ENCODE data around the gene PGLYRP4.
A peak's percentile ranks its signal among the peaks of the same experiment; 100 is the strongest.
"Not testable (repeated sequence)": the region's sequence is repeated elsewhere in the genome, so short reads cannot be mapped to it uniquely, and the experiment has no call there.

The PGLYRP4 gene

DNA sequence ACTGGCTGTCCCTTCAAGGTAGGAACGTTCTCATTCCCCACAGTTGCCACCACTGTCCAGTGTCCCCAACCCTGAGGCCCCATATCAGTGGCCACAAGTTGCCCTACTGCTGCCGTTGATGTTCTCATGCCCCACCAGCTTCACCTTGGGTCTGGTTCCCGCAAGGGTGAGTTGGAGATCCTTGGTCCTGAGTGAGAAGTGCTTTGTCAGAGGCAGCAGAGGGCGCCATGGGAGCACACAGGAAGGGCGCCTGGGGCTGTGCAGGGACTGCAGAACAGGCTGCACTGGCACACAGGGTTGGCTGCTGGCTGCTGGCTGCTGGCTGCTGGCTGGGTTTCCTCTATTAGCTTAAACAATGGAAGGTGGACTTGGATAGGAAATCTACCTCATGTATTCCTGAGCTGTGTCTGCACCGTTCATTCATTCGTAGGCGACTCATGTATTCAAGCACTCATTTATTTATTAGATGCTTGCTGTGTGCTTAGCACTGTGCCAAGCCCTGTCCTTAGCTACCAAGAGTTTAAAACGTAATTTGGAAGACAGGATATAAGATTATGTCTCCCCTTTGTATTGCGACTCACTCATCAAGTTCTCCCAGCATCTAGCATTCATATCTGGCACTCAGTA, 6.9 kb upstream of the PGLYRP4 start:
- no peak for DNase-seq

DNA sequence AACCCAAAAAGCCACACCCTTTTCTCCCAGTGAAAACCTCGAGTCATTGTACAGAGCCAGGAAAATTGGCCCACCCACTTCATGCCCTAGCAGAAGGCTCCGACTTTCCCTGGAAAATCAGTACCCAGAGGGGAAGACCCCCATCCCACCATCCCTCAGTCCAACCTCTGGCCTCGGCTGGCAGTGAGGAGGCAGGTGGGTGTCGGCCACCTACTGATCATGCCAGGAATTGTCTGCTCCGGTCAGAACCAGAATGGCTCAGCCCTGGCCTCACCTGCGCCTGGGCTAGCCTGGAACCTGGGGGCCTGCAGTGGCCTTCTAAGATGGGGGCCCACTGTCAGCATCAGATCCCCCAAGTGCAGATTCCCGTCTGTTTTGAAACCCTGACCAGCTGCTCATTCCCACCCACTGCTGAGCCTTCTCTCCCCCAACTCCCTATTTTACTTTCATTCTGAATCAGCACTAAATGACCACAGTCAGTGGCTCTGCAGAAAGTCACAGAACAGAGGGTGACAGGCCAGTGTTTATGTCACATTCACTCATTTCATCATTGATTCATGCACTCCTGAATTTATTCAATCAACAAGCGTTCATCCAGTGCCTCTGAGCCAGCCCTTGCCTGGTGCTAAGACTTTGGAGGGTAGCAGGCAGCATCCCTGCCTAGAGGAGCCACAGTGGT, 6.0 kb upstream of the PGLYRP4 start:
- DNase-seq = no peak

DNA sequence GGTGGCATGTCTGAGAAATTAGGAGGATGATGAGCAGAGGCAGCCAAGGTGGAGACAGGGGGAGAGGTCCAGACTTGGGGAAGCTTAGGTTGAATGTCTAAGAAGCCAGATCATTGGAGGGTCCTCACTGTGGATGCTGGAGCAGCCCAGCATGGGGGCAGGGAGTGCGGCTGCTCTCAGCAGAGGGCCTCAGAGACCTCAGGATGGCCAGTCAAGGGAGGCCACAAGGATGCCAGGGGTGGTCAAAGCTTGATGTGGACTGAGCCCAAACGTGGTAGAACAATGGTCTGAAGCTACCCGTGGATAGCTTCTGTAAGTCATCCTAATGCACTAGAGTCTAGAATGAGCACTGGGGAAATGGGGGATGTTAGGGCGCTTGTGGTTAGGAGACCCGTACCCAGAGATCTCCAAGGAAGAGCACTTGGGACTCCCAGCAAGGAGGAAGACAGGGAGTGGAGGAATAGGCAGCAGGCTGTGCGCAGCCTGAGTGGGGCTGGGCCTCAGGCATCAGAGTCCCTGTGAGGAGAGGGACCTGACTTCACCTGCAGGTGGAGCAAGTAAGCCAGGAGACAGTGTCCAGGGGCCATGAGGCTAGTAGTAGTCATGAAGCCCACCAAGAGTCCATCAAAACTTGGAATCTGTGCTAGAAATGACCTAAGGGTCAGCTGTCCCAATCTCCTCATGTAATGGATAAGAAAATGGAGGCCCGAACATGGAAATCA, 4.7 kb upstream of the PGLYRP4 start:
- no peak for DNase-seq

DNA sequence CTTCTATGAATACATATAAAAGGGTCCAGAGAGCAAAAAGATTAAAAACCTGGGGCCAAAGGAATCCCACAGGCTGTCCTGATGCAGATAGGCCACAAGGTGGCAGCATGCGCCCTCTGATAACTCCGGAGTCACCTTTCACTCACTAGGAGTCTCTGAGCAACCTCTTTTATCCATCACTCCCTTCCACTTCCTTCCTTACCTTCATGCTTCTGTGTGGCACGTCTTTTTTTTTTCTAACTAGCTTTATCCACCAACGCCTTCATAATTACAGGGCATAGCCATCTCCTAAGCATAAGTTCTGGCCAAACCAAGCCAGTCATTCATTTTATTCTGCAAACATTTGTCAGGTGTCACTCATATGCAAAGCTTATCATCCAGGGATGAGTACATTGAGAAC, 3.9 kb upstream of the PGLYRP4 start:
- peak in 3 of 4 experiments; percentile 11 to 46 (median 14) for DNase-seq

DNA sequence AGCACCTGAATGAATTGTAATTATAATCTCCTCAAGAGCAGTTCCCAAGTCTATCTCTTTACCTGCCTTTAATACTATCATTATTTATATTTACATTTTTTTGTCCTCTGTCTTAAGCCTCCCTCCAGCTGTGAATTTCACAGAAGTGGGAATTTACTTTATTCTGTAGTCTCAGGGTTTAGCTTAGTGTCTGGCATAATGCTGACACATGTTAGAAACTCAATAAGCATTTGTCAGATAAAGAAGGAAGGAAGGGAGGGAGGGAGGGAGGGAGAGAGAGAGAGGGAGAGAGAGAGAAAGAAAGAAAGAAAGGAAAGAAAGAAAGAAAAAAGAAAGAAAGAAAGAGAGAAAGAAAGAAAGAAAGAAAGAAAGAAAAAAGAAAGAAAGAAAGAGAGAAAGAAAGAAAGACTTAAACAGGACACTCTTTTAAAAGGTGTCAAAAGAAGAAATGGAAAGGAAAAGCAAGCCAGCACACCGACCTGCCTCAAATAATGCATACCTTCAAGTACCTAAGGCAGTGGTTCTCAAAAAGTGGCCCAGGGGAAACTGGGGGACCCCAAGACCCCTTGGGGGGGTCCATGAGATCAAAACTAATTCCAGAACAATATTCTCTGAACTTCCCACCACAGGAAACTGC, 1.8 kb upstream of the PGLYRP4 start:
- no peak for DNase-seq

DNA sequence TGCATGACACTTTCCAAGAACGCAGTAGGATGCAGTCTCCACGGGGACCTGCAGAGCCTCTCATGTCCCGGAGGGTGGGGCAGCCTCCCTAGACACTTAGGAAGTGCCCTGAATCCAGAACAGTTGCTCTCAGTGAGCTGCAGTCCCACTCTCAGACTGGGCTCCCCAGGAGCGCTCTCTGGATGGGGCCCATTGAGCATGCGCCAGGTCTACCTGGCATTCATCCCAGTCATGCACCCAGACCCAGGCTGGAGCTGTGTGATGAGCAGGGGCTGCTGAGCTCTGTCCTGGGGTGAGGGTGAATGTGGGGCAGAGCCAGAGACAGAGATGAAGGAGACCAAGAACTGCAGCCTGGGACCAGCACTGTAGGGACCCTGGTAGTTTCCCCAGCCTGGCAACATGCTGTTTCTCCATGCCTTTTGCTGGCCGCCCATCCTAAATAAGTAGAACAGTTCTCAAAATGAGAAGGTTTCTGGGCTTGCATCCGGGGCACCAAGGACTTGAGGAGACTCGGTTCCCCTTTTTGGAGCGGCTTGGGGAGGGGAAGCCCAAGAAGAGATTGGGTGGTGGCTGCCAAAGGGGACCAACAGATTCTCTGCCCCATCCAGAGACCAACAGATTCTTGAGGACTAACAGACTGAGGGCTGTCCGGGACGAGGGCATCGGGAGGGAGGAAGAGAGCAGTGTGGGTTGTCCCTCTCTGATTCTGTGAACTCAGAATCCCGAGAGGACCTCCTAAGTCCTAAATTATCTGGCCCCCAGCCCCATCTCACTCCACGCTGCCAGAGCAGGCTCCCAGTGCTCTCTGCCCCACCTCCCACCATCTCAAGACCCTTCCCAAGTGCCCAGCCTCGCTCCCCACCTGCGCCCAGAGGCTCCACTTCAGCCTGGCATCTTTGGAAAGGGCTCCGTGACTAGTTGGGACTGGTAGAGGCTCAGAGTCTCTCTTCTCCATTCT, 1.0 kb upstream of the PGLYRP4 start:
- no peak for DNase-seq

DNA sequence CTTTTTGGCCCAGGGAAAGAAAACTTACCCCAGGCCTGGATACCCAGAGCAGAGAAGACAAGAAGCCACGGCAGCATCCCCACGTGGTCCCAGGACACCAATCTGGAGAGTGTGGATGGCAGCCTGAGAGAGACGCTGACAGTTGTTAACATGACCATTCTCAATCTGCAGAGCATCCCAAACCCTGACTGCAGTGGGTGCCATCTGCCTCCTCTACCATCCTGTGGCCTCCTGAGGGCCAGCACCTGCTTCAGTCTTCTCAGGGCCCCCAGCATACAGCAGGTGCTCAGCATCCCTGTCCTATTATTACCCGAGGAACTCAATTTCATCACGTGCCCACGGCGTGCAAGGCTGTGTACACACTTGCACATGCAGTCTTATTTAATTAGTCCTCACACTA, 785 bp downstream of the PGLYRP4 start:
- no peak for DNase-seq

DNA sequence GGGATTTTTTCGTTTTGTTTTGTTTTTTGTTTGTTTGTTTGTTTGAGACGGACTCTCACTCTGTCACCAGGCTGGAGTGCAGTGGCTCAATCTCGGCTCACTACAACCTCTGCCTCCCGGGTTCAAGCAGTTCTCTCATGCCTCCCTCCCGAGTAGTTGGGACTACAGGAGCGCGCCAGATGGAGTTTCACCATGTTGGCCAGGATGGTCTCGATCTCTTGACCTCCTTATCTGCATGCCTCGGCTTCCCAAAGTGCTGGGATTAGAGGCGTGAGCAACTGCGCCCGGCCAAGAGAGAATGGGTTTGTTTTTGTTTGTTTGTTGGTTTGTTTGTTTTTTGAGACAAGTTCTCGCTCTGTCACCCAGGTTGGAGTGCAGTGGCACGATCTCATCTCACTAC, 1.6 kb downstream of the PGLYRP4 start:
- DNase-seq = not testable (repeated sequence)

DNA sequence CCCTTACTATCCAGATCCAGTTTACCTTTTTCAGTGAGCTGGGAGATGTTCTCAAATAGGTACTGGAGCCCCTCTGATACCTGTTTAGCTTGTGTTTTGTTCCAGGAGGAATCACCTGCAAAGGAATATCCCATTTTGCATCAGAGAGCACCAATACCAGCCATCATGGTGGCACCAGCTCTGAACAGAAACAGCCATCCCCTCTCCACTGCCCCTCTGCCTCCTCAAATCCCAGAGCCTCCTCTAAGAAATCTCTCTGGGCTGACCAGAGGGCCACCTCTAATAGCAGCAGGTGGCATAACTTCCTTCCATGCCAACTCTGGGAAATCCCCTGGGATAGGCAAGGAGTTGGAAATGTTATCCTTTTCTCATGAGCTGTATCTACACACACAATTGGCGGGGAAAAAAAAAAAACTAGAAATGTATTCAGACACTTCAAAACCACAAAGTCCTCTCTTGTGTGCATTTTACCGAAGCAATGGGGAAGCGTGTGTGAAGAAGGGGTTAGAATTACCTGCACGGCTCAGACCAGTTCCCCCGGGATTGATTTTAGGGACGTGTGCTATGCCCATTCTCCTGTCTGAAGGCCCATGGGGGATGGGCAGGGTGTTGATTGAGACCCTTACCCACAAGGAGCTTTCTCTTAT, 2.4 kb downstream of the PGLYRP4 start:
- no peak for DNase-seq

DNA sequence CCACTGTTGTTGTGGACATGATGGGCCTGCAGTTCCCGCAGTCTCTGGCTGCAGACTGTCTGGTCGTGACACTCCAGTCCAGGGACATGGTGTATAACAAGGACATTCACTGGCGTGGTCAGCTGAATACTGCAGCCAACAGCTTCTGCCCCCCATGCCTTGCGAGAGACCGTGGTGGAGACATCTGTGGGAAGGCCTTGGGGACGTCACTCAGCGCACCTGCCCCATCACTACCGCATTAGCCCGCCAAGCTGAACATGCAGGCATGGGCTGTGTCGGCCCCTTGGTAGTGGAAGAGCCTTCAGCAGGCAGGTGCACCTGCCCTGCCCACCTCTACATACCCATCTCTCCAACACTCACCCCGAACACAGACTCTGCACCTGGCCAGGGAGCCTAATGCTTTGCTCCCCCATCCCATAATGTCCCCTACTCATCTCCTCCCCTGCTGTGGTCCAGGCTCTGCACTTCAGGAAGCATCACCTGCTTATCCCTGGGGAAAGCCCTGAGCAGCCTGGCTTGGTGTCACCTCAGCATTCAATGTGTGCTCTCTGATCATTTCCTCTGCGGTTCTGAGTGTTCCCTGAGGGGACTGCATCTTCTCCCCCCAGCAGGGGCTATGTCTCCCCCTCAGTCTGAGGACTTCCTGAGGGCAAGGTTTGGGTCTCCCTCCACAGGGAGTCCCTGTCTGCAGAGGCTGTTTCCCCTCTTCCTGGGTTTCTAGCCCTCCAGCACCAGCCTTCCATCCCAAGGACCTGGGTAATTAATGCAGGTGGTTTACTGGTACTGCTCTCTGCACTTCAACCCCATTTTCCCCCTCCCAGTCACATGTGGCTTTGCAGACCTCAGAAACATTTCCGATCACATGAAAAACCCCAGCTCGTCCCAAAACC, 3.2 kb downstream of the PGLYRP4 start:
- no peak for DNase-seq

DNA sequence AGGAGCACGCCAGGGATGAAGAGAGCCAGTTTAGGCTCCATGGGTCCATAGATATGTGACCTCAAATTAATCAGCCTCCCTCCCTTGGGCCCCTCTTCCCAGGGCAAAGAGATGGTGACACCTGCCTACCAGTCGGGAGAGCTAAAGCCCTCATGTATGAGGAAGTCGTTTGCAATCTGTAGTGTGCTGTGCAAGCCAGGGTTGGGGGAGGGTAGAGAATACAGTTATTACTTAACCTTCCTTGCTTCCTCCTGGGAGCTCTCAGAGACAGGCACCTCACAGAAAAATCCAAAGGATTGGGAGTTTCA, 4.0 kb downstream of the PGLYRP4 start:
- DNase-seq = no peak

DNA sequence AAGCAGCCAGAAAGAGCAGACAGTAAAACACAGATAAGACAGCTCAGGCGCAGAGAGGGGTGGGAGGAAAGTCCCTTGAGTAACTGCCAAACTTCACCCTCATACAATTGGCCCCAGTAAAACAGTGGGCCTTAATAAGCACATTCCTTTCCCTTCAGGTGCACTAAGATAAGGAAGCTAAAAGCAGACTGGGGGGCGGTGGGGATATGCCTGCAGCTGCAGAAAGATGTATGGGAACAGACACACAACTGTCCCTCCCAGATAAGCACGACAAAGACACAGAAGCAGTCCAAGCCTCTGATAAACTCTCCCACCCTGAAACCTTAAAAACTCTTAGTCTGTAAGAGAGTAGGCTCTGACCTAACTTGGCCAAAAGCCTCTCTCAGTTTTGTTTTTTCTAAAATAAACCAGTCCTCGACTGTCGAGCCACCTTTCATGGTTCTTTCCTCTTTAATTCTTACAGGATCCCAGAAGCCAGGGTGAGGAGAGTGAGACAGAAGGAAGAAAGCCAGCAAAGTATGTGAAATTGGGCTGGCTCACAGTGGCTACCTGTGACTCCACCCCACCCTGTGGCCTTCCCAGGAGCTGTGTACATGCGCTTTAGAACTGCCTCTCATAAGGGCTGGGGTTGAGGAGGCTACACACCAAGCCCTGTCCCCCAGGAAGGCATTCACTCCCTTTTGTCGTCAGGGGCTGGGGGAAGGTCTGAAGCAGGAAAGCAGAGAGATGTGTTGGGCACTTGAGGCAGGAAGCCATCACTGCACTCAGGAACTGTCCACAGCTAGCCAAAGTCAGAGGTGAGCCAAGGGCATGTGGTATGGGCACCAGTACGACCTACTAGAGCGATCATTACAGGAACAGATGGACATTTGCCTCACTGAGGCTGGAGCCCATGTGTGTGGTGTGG, 4.6 kb downstream of the PGLYRP4 start:
- no peak for DNase-seq

DNA sequence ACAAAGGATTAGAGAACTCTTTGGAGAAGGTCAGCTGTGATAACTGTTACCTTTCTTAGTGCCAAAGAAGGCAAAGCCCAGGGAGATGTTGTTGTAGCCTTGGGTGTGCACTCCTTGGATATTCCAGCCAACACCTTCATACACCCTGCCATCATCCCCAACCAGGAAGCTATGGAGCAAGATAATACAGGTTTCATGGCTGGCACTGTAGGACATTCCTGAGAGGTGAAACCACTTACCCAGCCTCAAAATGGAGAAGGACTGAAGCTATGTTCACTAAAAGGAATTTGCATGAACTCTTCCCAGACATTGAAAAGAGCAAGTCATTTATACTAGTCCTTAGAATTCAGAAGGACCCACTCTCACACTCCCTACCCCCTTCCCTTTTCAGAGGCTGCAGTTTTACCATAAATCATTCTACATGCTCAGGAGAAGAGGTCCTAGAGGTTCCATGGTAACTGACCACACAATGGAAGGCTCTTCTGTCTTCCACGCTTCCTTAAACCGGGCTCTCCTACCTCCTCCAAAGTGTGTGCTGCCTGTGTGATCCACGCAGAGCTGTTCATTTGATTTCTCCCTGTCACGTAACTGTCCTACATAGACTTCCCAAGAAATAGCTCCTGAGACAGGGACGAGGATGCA, 5.5 kb downstream of the PGLYRP4 start:
- DNase-seq = no peak

DNA sequence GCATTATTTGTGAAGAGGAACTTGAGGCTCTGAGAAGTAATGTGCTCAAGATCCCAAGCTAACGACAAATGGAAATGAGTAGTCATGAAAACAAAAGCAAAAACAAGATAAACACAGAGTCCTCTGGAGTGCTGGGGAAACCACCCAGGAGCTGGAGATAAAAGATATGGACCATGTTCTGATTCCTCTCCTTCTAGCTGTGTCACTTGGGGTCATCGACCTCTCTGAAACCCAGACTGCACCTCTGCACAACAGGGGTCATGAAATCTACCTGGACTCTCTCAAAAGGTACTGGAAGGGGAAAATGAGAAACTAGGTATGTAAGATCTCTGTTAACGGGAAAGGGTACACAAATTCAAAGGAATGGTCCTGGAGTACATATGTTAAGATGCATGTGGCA, 6.5 kb downstream of the PGLYRP4 start:
- no peak for DNase-seq

DNA sequence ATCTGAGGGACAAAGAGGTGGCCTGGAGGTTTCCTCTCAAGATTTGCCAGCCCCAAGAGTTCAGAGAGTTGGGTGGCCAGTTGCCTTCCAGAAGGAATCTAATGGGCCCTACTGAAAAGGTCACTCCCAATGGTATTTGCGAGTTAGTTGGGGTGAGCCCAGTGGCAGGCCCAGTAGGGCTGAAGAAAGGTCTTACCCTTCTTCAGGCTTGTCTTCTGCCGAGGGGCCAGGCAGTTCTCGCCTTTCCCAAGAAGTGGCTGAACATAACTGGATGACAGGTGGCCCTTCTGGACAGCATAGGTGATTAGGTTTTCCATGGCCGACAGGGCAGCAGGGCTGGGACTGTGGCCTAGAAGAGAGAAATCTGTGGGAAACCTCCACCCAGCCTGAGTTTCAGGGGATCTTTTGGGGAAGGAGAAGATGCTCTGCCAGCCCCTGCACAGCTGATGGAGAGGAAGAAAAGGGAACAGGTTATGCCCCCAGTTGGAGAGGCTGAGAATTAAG, 7.2 kb downstream of the PGLYRP4 start:
- DNase-seq = no peak

DNA sequence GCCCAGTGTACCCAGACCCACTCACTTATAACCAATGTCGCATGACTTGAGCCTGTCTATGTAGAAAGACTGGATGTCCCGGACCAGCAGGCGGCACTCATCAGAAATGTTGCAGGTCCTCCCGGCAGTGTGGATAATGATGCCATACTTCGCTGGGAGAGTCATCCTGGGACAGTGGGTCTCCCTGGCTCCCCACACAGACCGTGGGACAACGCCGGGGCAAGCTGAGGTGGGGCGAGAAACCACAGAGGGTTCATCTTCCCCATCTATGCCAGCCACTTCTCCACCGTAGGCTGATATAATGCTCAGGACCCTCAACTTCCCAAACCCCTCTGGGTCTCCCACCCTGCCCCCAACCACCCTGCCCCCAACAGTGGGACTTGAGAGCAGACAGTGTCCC, 8.3 kb downstream of the PGLYRP4 start:
- no peak for DNase-seq

DNA sequence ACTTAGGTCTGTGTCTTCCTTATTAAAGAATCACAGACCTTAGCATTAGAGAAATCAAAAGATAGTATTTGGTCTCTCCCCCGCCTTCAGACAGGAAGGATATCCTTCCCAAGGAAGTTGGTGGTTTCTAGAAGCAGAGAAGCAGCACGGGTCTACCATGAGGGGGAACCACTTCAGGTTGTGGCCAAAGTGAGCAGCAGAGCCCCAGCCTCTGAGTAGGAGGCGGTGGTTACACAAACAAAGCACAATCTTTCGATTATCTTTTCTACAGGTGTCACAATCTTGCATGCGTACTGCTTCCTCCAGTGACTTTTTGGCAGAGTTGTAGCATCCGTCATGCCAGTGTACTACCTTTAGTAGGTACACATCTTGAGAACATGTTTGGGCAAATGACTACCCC, 8.8 kb downstream of the PGLYRP4 start:
- no peak for DNase-seq

DNA sequence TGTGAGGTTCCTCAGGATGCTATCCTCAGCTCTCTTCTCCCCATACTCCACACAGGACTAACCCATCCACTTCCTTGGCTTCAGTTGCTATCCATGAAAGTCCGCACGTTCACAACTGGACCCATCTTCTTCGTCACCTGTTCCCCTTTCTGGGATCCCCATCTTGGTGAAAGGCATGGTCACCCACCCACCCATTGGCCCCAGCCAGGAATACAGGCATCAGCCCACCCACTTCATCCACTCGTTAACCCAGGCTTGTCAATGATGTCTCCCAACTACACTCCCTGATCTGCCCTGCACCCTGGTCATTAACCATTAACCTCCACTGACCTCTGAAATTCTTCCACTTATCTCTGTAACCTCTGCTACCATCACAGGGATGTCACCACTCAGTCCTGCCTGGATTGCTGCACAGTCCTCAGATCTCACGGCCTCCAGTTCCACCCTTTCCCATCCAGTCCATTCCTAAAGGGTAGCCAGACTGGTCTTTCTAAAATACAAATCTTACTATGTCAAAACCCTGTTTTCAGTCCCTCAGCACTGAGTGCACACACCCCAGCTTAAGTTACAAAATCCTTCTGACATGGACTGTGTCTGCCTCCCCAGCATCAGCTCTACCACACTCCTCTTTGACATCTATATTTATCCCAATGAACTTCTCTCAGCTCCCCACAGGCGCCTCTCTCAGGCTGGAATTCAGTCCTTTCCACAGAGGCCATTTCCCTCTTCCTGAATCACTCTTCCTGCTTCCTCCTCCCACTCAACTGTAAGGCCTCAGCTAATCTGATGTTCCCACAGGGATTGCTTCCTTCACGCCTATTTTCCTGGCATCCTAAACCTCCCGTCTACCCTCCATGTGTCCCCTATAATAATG, 10.4 kb downstream of the PGLYRP4 start:
- DNase-seq = no peak
